GM18951 (cell line): ENCODE data around the gene NFYC.

Source experiments
- POLR2A ChIP-seq: IDR thresholded peaks from 4 replicates; pipeline ENCODE4 v1.6.1; 2011; ENCODE audit warnings: mild to moderate bottlenecking; ENCODE audit not compliant: insufficient read length, insufficient read depth; ENCODE audit errors: extremely low read depth
- in situ Hi-C: fragments of 300-500 bp; cut with MboI; formaldehyde crosslinking; loops from one replicate; pipeline ENCODE4 v1.12.0; 2022; ENCODE audit warnings: low sequenced_read_pairs, mixed read lengths, inconsistent platforms; ENCODE audit not compliant: unreplicated experiment

The NFYC gene

GRCh38 chr1:40794974-40795715 is 103.6 kb downstream of the NFYC start:
- in situ Hi-C loops: no loop called here
- no peak for TF ChIP-seq POLR2A

GRCh38 chr1:40795811-40796586 is 104.5 kb downstream of the NFYC start:
- no peak for TF ChIP-seq POLR2A
- in situ Hi-C loops: no loop called here

- no peak for TF ChIP-seq POLR2A
- in situ Hi-C loops: no loop called here
Measured at GRCh38 chr1:40796939-40797667, 105.6 kb downstream of the NFYC start.

GRCh38 chr1:40797668-40798010 is 106.1 kb downstream of the NFYC start:
- in situ Hi-C loops: no loop called here
- no peak for TF ChIP-seq POLR2A

- in situ Hi-C loops: no loop called here
- TF ChIP-seq POLR2A: no peak
Measured at GRCh38 chr1:40798366-40799281, 107.1 kb downstream of the NFYC start.

GRCh38 chr1:40799351-40799867 is 107.9 kb downstream of the NFYC start:
- in situ Hi-C loops: no loop called here
- TF ChIP-seq POLR2A: no peak

GRCh38 chr1:40801742-40802077 is 110.2 kb downstream of the NFYC start:
- in situ Hi-C loops: no loop called here

GRCh38 chr1:40802078-40802741 is 110.7 kb downstream of the NFYC start:
- in situ Hi-C loops: no loop called here
- TF ChIP-seq POLR2A: no peak

More at GRCh38 chr1:40801742-40802077, 110.2 kb downstream of the NFYC start:
- TF ChIP-seq POLR2A: no peak

- in situ Hi-C loops: no loop called here
- TF ChIP-seq POLR2A: no peak
Measured at GRCh38 chr1:40802742-40803113, 111.2 kb downstream of the NFYC start.

- TF ChIP-seq POLR2A: no peak
- in situ Hi-C loops: no loop called here
Measured at GRCh38 chr1:40803447-40803846, 111.9 kb downstream of the NFYC start.

- in situ Hi-C loops: no loop called here
- no peak for TF ChIP-seq POLR2A
Measured at GRCh38 chr1:40803902-40804301, 112.4 kb downstream of the NFYC start.

- no peak for TF ChIP-seq POLR2A
- in situ Hi-C loops: no loop called here
Measured at GRCh38 chr1:40806240-40806639, 114.7 kb downstream of the NFYC start.
